ENCODE measurements around the gene SARS2. TPM values are rescaled to one million over a fixed set of nuclear protein-coding genes. Genes with fewer than 3 reads are reported as not detected.

SARS2 gene
- total RNA-seq, 1 donor from 2014 or later, result 1.4 TPM

- intact Hi-C loops (cut with DNase I), result loop anchor here (5.0 kb wide), 2 partner anchors 68 to 363 kb away; partner anchors contain the start of gene FBXO27
- no peak for TF ChIP-seq CTCF (IDR thresholded peaks at IDR 0.05)
- H3K36me3 ChIP-seq, result peaks cover 4 to 14% of the 10 kb centered on the region in 2 donors
Observed at GRCh38 chr19:38964738-38965137, 34.2 kb upstream of the SARS2 start.

GRCh38 chr19:38959618-38960017 lies 29.1 kb upstream of the SARS2 start:
- no peaks in the 10 kb centered on the region for H3K9me3 ChIP-seq
- DNase-seq (ENCODE audit: low spot score in 2 of 2), result no peak
- TF ChIP-seq CTCF (IDR thresholded peaks at IDR 0.05), result no peak
- no peaks in the 10 kb centered on the region for H3K27me3 ChIP-seq
- H3K36me3 ChIP-seq, result peaks cover 0 to 11% of the 10 kb centered on the region in 2 donors
- no peaks in the 10 kb centered on the region for H3K4me1 ChIP-seq
- no peak overlapping the region for H3K4me3 ChIP-seq
- no peak overlapping the region for H3K27ac ChIP-seq
- intact Hi-C loops (cut with DNase I), result loop anchor here (5.0 kb wide), 2 partner anchors 73 to 368 kb away; partner anchors contain the start of gene FBXO27

More at GRCh38 chr19:38964738-38965137, 34.2 kb upstream of the SARS2 start:
- H3K9me3 ChIP-seq, result no peaks in the 10 kb centered on the region
- H3K27ac ChIP-seq, result no peak overlapping the region
- H3K27me3 ChIP-seq, result no peaks in the 10 kb centered on the region
- H3K4me1 ChIP-seq, result no peaks in the 10 kb centered on the region
- H3K4me3 ChIP-seq, result no peak overlapping the region
- no peak for DNase-seq (ENCODE audit: low spot score in 2 of 2)

- Histone ChIP-seq H3K36me3 (peaks cover 0 to 11% of the 10 kb centered on the region in 2 donors), H3K4me1 (no peaks in the 10 kb centered on the region), H3K9me3 (no peaks in the 10 kb centered on the region), H3K27me3 (no peaks in the 10 kb centered on the region), H3K4me3 (no peak overlapping the region), H3K27ac (no peak overlapping the region)
- intact Hi-C loops (cut with DNase I), result no loop called here
- no peak for TF ChIP-seq CTCF (IDR thresholded peaks at IDR 0.05)
- DNase-seq (ENCODE audit: low spot score in 2 of 2), result no peak
Observed at GRCh38 chr19:38958301-38958700, 27.7 kb upstream of the SARS2 start.

GRCh38 chr19:38956264-38956663 lies 25.7 kb upstream of the SARS2 start:
- no peaks in the 10 kb centered on the region for H3K4me1 ChIP-seq
- H3K27ac ChIP-seq, result no peak overlapping the region
- H3K27me3 ChIP-seq, result no peaks in the 10 kb centered on the region
- DNase-seq (ENCODE audit: low spot score in 2 of 2), result no peak
- peaks cover 0 to 11% of the 10 kb centered on the region in 2 donors for H3K36me3 ChIP-seq
- intact Hi-C loops (cut with DNase I), result no loop called here
- H3K9me3 ChIP-seq, result no peaks in the 10 kb centered on the region
- H3K4me3 ChIP-seq, result no peak overlapping the region
- no peak for TF ChIP-seq CTCF (IDR thresholded peaks at IDR 0.05)

GRCh38 chr19:38953677-38954076 lies 23.1 kb upstream of the SARS2 start:
- Histone ChIP-seq H3K9me3 (no peaks in the 10 kb centered on the region), H3K27ac (no peak overlapping the region), H3K36me3 (peaks cover 0 to 11% of the 10 kb centered on the region in 2 donors), H3K27me3 (no peaks in the 10 kb centered on the region), H3K4me1 (peaks cover 4 to 6% of the 10 kb centered on the region in 2 donors), H3K4me3 (no peak overlapping the region)
- no peak for DNase-seq (ENCODE audit: low spot score in 2 of 2)
- no peak for TF ChIP-seq CTCF (IDR thresholded peaks at IDR 0.05)
- intact Hi-C loops (cut with DNase I), result no loop called here
